Measurements from ENCODE around the gene KLHL41.

Gene KLHL41

DNA sequence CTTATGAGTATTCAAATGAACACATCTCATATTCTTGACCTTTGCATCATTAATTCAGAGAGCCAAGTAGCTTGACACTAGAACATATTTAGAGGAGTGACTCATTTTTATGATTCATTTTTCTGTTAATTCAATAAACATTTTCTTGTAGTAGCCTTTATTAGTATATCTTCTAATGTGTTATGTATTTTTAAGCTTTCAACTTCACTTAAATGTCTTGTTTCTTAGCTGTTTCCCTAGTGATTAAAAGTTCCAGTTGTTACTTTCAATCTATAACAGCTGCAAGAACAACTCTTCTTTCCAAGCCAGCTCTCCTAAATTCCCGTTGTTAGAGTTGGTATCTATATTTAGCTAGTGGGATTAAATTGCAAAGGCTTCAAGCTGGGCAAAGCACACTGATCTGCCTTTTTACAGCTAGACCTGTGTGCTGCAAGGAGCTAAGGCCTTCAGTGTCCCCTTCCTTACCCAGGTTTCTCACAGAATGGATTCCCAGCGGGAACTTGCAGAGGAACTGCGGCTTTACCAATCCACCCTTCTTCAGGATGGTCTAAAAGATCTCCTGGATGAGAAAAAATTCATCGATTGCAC lies at the start of gene KLHL41:
Gene KLHL41, plus strand, starts transcription at position 405 of the 588 bp plus-strand sequence. Its CDS starts 77 bp downstream, at position 482.
- TF ChIP-seq, protein P1, sequence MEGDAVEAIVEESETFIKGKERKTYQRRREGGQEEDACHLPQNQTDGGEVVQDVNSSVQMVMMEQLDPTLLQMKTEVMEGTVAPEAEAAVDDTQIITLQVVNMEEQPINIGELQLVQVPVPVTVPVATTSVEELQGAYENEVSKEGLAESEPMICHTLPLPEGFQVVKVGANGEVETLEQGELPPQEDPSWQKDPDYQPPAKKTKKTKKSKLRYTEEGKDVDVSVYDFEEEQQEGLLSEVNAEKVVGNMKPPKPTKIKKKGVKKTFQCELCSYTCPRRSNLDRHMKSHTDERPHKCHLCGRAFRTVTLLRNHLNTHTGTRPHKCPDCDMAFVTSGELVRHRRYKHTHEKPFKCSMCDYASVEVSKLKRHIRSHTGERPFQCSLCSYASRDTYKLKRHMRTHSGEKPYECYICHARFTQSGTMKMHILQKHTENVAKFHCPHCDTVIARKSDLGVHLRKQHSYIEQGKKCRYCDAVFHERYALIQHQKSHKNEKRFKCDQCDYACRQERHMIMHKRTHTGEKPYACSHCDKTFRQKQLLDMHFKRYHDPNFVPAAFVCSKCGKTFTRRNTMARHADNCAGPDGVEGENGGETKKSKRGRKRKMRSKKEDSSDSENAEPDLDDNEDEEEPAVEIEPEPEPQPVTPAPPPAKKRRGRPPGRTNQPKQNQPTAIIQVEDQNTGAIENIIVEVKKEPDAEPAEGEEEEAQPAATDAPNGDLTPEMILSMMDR (IDR thresholded peaks at IDR 0.05; ENCODE audit: low read depth, low read length): no peak
- in situ Hi-C loops (cut with HindIII; ENCODE audit: low sequenced_read_pairs): no loop called here
- DNase-seq (ENCODE audit: low read depth, low spot score): peak; percentile 67
- H3K4me3 ChIP-seq (ENCODE audit: low read depth, low read length): no peak within 1 kb of the TSS

DNA sequence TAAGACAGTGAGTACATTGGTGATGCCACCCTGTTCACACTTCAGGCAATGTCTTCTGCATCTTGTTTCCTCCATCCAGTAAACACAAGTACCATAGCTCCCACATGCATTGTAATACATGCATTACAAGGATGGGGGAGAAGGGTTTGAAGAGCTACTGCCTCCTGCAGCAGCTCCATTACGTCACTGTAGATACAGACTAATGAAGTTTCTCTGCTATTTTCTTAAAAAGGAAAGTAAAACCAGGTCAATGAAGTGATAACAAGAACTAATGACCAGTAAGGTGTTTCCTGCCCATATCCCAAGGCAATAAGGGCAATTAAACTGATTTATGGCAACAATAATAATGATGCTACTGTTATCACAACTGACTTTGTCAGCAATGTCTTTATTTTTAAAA lies 48.4 kb upstream of the KLHL41 start:
- TF ChIP-seq, protein P1 (IDR thresholded peaks at IDR 0.05; ENCODE audit: low read depth, low read length): no peak
- no peak overlapping the region for H3K4me3 ChIP-seq (ENCODE audit: low read depth, low read length)
- DNase-seq (ENCODE audit: low read depth, low spot score): no peak
- in situ Hi-C loops (cut with HindIII; ENCODE audit: low sequenced_read_pairs): no loop called here

DNA sequence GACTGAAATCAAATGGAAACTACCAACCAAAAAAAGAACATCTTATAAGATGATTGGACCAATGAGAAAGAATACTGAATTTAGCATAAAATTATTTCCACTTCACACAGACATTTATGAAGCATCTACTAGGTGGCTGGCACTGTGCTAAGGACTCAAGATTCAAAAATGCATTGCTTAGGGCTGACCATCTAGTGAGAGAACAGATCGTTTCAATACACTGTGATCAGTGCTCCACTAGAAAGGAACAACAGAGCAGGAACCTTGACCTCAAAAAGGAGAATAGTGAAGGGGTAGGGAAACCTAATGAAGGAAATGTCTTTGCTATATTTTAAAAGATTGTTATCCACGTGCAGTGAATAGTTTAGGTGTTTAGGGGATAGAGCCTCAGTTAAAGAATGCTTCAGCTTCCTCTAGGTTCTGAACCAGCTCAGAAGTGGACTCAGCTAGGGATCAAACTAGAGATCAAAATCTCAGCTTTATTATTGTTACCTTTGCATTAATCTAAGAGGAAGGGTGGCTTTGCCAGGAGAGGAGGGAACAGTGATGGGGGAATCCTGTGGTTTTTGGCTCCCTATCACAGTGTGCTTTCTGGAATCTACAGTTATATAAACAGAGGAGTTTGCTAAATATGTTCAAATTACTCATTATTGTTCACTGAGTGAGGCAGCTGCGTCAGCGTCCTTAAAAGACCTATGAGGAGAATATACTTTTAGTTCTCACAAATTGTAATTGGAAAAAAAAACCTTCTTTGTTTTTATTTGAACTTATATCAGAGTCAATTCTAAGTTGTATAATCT lies 46.4 kb upstream of the KLHL41 start:
- TF ChIP-seq, protein P1 (IDR thresholded peaks at IDR 0.05; ENCODE audit: low read depth, low read length): no peak
- in situ Hi-C loops (cut with HindIII; ENCODE audit: low sequenced_read_pairs): no loop called here
- peak; percentile 91 for DNase-seq (ENCODE audit: low read depth, low spot score)
- H3K4me3 ChIP-seq (ENCODE audit: low read depth, low read length): no peak overlapping the region

DNA sequence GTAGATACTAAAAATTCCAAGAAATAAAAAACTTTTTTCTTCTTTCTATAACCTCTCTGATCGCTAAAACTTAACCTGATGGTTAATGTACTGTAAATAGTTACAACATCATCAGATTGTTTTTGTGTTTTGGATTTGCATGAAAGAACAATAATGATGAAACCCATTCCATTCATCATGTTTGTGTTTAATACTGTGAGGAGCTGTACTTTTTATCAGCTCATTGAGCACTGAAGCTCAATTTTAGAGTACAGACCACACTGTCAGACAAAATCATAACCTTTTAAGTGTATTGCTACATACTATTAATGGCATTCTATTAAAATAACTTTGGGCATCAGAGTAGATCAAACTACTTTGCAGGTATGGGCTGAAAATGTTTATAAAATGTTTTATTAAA lies 45.0 kb upstream of the KLHL41 start:
- no peak overlapping the region for H3K4me3 ChIP-seq (ENCODE audit: low read depth, low read length)
- in situ Hi-C loops (cut with HindIII; ENCODE audit: low sequenced_read_pairs): no loop called here

DNA sequence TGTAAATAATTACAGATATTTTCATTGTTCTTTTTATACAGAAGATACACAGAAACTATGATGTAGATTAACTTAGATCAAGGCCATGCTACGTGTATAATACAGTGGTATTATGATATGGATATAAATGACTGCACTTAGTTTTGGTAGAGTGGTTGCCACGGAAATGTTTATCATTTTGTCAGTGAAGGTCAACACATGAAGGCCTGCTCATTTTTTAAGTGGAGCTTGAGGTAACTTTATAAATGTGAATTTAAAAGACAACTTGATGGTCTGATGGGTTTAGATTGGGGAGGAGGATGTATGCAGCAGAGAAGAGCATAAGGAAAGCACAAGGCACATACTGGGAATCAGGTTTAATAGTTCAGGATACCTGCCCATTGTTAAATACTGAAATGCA lies 44.6 kb upstream of the KLHL41 start:
- in situ Hi-C loops (cut with HindIII; ENCODE audit: low sequenced_read_pairs): no loop called here
- TF ChIP-seq, protein P1 (IDR thresholded peaks at IDR 0.05; ENCODE audit: low read depth, low read length): no peak
- no peak for DNase-seq (ENCODE audit: low read depth, low spot score)
- H3K4me3 ChIP-seq (ENCODE audit: low read depth, low read length): no peak overlapping the region

More for the DNA sequence above, 45.0 kb upstream of the KLHL41 start:
- no peak for DNase-seq (ENCODE audit: low read depth, low spot score)
- TF ChIP-seq, protein P1 (IDR thresholded peaks at IDR 0.05; ENCODE audit: low read depth, low read length): no peak

DNA sequence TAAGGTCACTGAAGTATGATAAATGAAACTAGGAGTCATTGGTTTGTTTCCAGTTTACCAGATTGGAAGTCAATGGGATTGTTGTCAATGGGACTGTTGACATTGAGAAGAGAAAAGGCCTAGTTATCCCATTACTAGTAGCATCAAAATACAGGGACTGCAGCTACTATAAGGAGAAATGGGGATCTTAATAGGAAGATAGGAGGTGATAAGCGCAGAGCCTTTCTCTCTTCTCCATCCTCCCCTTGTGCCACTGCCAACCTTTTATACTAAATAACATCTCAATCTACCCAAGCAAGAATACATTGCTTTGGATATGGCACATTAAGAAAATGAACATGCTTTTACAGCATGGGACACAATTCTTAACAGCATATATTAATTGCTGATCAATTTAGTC lies 40.7 kb upstream of the KLHL41 start:
- in situ Hi-C loops (cut with HindIII; ENCODE audit: low sequenced_read_pairs): no loop called here
- TF ChIP-seq, protein P1 (IDR thresholded peaks at IDR 0.05; ENCODE audit: low read depth, low read length): no peak
- DNase-seq (ENCODE audit: low read depth, low spot score): no peak
- no peak overlapping the region for H3K4me3 ChIP-seq (ENCODE audit: low read depth, low read length)

All from astrocyte of the spinal cord (primary cell).